Astrocyte (in vitro differentiated cells and primary cell): ENCODE measurements around the gene BICC1. TPM values are rescaled to one million over a fixed set of nuclear protein-coding genes. Genes with fewer than 3 reads are reported as not detected.

Experiments used
- DNase-seq: peaks from one replicate; pipeline ENCODE4 v3.0.0-alpha.2; 2010; ENCODE audit warnings: low read depth
- FAIRE-seq: peaks from 2 replicates; lab custom pipeline; 2011; peaks lifted over from hg19 to GRCh38; lab: Jason Lieb, UNC
- H2AFZ ChIP-seq: 2 replicates; pipeline ENCODE4 v1.6.0; 2012; ENCODE audit warnings: low read depth, low read length, inconsistent platforms
- H3K27ac ChIP-seq: 2 replicates; pipeline ENCODE4 v1.5.1; 2011; ENCODE audit warnings: low read depth, low read length, inconsistent platforms
- H3K27me3 ChIP-seq: 2 replicates; pipeline ENCODE4 v1.6.0; 2011; ENCODE audit warnings: low read length, inconsistent platforms; ENCODE audit not compliant: insufficient read depth
- H3K36me3 ChIP-seq: 2 replicates; pipeline ENCODE4 v1.5.1; 2011; ENCODE audit warnings: low read length, inconsistent platforms; ENCODE audit not compliant: insufficient read depth
- H3K4me1 ChIP-seq: 2 replicates; pipeline ENCODE4 v1.5.1; 2011; ENCODE audit warnings: low read length, inconsistent platforms; ENCODE audit not compliant: insufficient read depth
- H3K4me2 ChIP-seq: 2 replicates; pipeline ENCODE4 v1.6.0; 2012; ENCODE audit warnings: low read length, inconsistent platforms
- H3K4me3 ChIP-seq: 2 replicates; pipeline ENCODE4 v1.5.1; 2011; ENCODE audit warnings: low read depth, mild to moderate bottlenecking, low read length, inconsistent platforms; ENCODE audit not compliant: insufficient read depth
- H3K79me2 ChIP-seq: 2 replicates; pipeline ENCODE4 v1.6.0; 2012; ENCODE audit warnings: mild to moderate bottlenecking, low read length, inconsistent platforms; ENCODE audit not compliant: insufficient read depth
- H3K9ac ChIP-seq: 2 replicates; pipeline ENCODE4 v1.6.0; 2012; ENCODE audit warnings: mild to moderate bottlenecking, low read length, inconsistent platforms
- H3K9me3 ChIP-seq: 2 replicates; pipeline ENCODE4 v1.5.1; 2012; ENCODE audit warnings: low read depth, mild to moderate bottlenecking, low read length, inconsistent platforms; ENCODE audit not compliant: insufficient read depth
- H4K20me1 ChIP-seq: 2 replicates; pipeline ENCODE4 v1.6.0; 2012; ENCODE audit warnings: low read length, inconsistent platforms; ENCODE audit not compliant: insufficient read depth
- H3K27ac Mint-ChIP-seq: one replicate; pipeline ENCODE4 v1.8.0; 2021; ENCODE audit warnings: mild to moderate bottlenecking, mixed read lengths; ENCODE audit not compliant: unreplicated experiment
- H3K27me3 Mint-ChIP-seq: one replicate; pipeline ENCODE4 v1.8.0; 2021; ENCODE audit warnings: low read depth, mixed read lengths; ENCODE audit not compliant: unreplicated experiment
- H3K36me3 Mint-ChIP-seq: one replicate; pipeline ENCODE4 v1.8.0; 2021; ENCODE audit warnings: low read depth, mixed read lengths; ENCODE audit not compliant: unreplicated experiment
- H3K4me1 Mint-ChIP-seq: one replicate; pipeline ENCODE4 v1.8.0; 2021; ENCODE audit warnings: low read depth, mixed read lengths; ENCODE audit not compliant: unreplicated experiment
- H3K4me3 Mint-ChIP-seq: one replicate; pipeline ENCODE4 v1.8.0; 2021; ENCODE audit warnings: mild to moderate bottlenecking, moderate library complexity, mixed read lengths; ENCODE audit not compliant: unreplicated experiment
- H3K9me3 Mint-ChIP-seq: one replicate; pipeline ENCODE4 v1.8.0; 2021; ENCODE audit warnings: mild to moderate bottlenecking, mixed read lengths; ENCODE audit not compliant: unreplicated experiment
- CTCF ChIP-seq: IDR thresholded peaks from 2 replicates; pipeline ENCODE4 v1.5.1; 2011; ENCODE audit warnings: low read depth, mild to moderate bottlenecking, inconsistent platforms, low read length, moderate library complexity; ENCODE audit not compliant: insufficient read depth
- EZH2 ChIP-seq: IDR thresholded peaks from 2 replicates; pipeline ENCODE4 v1.6.1; 2012; ENCODE audit warnings: mild to moderate bottlenecking, low read length, inconsistent platforms; ENCODE audit not compliant: insufficient read depth
- total RNA-seq: library from RNA; stranded (reverse); gene quantifications from 2 replicates; pipeline ENCODE4 v1.2.1, GENCODE V29; 2021

Gene BICC1
- total RNA-seq, 1 donor from 2014 or later: 23.0 TPM

- H4K20me1 ChIP-seq: no peaks in the 10 kb centered on the region
- FAIRE-seq (no peak), DNase-seq (no peak)
- H2AFZ ChIP-seq: no peak overlapping the region
- no peak overlapping the region for H3K4me3 Mint-ChIP-seq
- H3K9ac ChIP-seq: no peak overlapping the region
- H3K4me1 Mint-ChIP-seq: peaks cover 26% of the 10 kb centered on the region
- H3K9me3 Mint-ChIP-seq: no peaks in the 10 kb centered on the region
- no peaks in the 10 kb centered on the region for H3K36me3 Mint-ChIP-seq
- no peak for TF ChIP-seq CTCF
- peaks cover 2% of the 10 kb centered on the region for H3K27me3 Mint-ChIP-seq
- peaks cover 26% of the 10 kb centered on the region for H3K4me1 ChIP-seq
- H3K9me3 ChIP-seq: no peaks in the 10 kb centered on the region
- H3K27me3 ChIP-seq: no peaks in the 10 kb centered on the region
- no peak overlapping the region for H3K4me3 ChIP-seq
- no peaks in the 10 kb centered on the region for H3K79me2 ChIP-seq
- H3K27ac Mint-ChIP-seq: no peak overlapping the region
- H3K36me3 ChIP-seq: no peaks in the 10 kb centered on the region
- H3K4me2 ChIP-seq: no peak overlapping the region
- H3K27ac ChIP-seq: no peak overlapping the region
These were observed 33.6 kb upstream of the BICC1 start for GRCh38 chr10:58479045-58479444.

GRCh38 chr10:58480321-58480720 lies 32.4 kb upstream of the BICC1 start:
- no peak overlapping the region for H3K27ac Mint-ChIP-seq
- Histone ChIP-seq H4K20me1 (no peaks in the 10 kb centered on the region), H3K9me3 (no peaks in the 10 kb centered on the region), H3K4me2 (no peak overlapping the region), H3K4me1 (peaks cover 22% of the 10 kb centered on the region), H2AFZ (no peak overlapping the region), H3K36me3 (no peaks in the 10 kb centered on the region), H3K27me3 (no peaks in the 10 kb centered on the region), H3K4me3 (no peak overlapping the region), H3K79me2 (no peaks in the 10 kb centered on the region), H3K9ac (no peak overlapping the region), H3K27ac (no peak overlapping the region)
- peaks cover 17% of the 10 kb centered on the region for H3K4me1 Mint-ChIP-seq
- no peak for DNase-seq
- no peaks in the 10 kb centered on the region for H3K36me3 Mint-ChIP-seq
- FAIRE-seq: no peak
- no peak overlapping the region for H3K4me3 Mint-ChIP-seq
- no peak for TF ChIP-seq CTCF
- TF ChIP-seq EZH2: no peak
- no peaks in the 10 kb centered on the region for H3K9me3 Mint-ChIP-seq
- H3K27me3 Mint-ChIP-seq: peaks cover 2% of the 10 kb centered on the region

GRCh38 chr10:58481569-58482109 lies 31.0 kb upstream of the BICC1 start:
- no peaks in the 10 kb centered on the region for H3K9me3 Mint-ChIP-seq
- no peaks in the 10 kb centered on the region for H3K27me3 ChIP-seq
- no peak overlapping the region for H3K27ac ChIP-seq
- peaks cover 9% of the 10 kb centered on the region for H3K4me1 ChIP-seq
- DNase-seq: no peak
- no peak overlapping the region for H2AFZ ChIP-seq
- H3K27me3 Mint-ChIP-seq: peaks cover 2% of the 10 kb centered on the region
- no peaks in the 10 kb centered on the region for H3K36me3 Mint-ChIP-seq
- no peak overlapping the region for H3K27ac Mint-ChIP-seq
- TF ChIP-seq EZH2 (no peak), CTCF (no peak)
- no peaks in the 10 kb centered on the region for H3K79me2 ChIP-seq
- H3K9ac ChIP-seq: no peak overlapping the region
- H3K4me2 ChIP-seq: no peak overlapping the region
- H3K9me3 ChIP-seq: no peaks in the 10 kb centered on the region
- H3K36me3 ChIP-seq: no peaks in the 10 kb centered on the region
- no peak overlapping the region for H3K4me3 Mint-ChIP-seq
- no peak for FAIRE-seq
- peaks cover 14% of the 10 kb centered on the region for H3K4me1 Mint-ChIP-seq
- no peak overlapping the region for H3K4me3 ChIP-seq
- no peaks in the 10 kb centered on the region for H4K20me1 ChIP-seq
